ENCODE data around the gene MAP2K5.

Gene MAP2K5

GRCh38 chr15:67809866-67810265 is 267.4 kb downstream of the MAP2K5 start:
- TF ChIP-seq CTCF (IDR thresholded peaks at IDR 0.05; ENCODE audit: low read depth, low read length), result no peak
- H3K4me3 ChIP-seq (ENCODE audit: low read depth, low read length), result no peak overlapping the region

GRCh38 chr15:67812241-67812644 is 269.7 kb downstream of the MAP2K5 start:
- no peak overlapping the region for H3K4me3 ChIP-seq (ENCODE audit: low read depth, low read length)
- no peak for TF ChIP-seq CTCF (IDR thresholded peaks at IDR 0.05; ENCODE audit: low read depth, low read length)

GRCh38 chr15:67813104-67813634 is 270.7 kb downstream of the MAP2K5 start:
- H3K4me3 ChIP-seq (ENCODE audit: low read depth, low read length), result no peak overlapping the region
- no peak for TF ChIP-seq CTCF (IDR thresholded peaks at IDR 0.05; ENCODE audit: low read depth, low read length)

- no peak for TF ChIP-seq CTCF (IDR thresholded peaks at IDR 0.05; ENCODE audit: low read depth, low read length)
- H3K4me3 ChIP-seq (ENCODE audit: low read depth, low read length), result no peak overlapping the region
These were observed 272.6 kb downstream of the MAP2K5 start for GRCh38 chr15:67815036-67815592.

- TF ChIP-seq CTCF (IDR thresholded peaks at IDR 0.05; ENCODE audit: low read depth, low read length), result no peak
- H3K4me3 ChIP-seq (ENCODE audit: low read depth, low read length), result no peak overlapping the region
These were observed 274.2 kb downstream of the MAP2K5 start for GRCh38 chr15:67816668-67817067.

GRCh38 chr15:67818464-67818863 is 276.0 kb downstream of the MAP2K5 start:
- H3K4me3 ChIP-seq (ENCODE audit: low read depth, low read length), result no peak overlapping the region
- TF ChIP-seq CTCF (IDR thresholded peaks at IDR 0.05; ENCODE audit: low read depth, low read length), result no peak

- TF ChIP-seq CTCF (IDR thresholded peaks at IDR 0.05; ENCODE audit: low read depth, low read length), result no peak
- H3K4me3 ChIP-seq (ENCODE audit: low read depth, low read length), result no peak overlapping the region
These were observed 277.1 kb downstream of the MAP2K5 start for GRCh38 chr15:67819636-67820035.

All from WI38 (cell line).